Chondrocyte (in vitro differentiated cells): ENCODE measurements around the gene ZDHHC21. TPM values are rescaled to one million over a fixed set of nuclear protein-coding genes. Genes with fewer than 3 reads are reported as not detected.
A peak's percentile ranks its signal among the peaks of the same experiment; 100 is the strongest.

Experiments used
- DNase-seq: peaks from one replicate; pipeline ENCODE4 v3.0.0; 2021; ENCODE audit warnings: mixed read lengths, low spot score
- H3K27ac Mint-ChIP-seq: one replicate; pipeline ENCODE4 v1.8.0; 2021; ENCODE audit warnings: mild to moderate bottlenecking, moderate library complexity, mixed read lengths; ENCODE audit not compliant: unreplicated experiment
- H3K27me3 Mint-ChIP-seq: 2 replicates; pipeline ENCODE4 v1.8.0; 2021; ENCODE audit warnings: low read depth, mixed read lengths
- H3K36me3 Mint-ChIP-seq: 2 replicates; pipeline ENCODE4 v1.8.0; 2021; ENCODE audit warnings: low read depth, mixed read lengths
- H3K4me1 Mint-ChIP-seq: 2 replicates; pipeline ENCODE4 v1.8.0; 2021; ENCODE audit warnings: low read depth, mild to moderate bottlenecking, mixed read lengths
- H3K4me3 Mint-ChIP-seq: one replicate; pipeline ENCODE4 v1.8.0; 2021; ENCODE audit warnings: mild to moderate bottlenecking, moderate library complexity, mixed read lengths; ENCODE audit not compliant: unreplicated experiment
- H3K9me3 Mint-ChIP-seq: 2 replicates; pipeline ENCODE4 v1.8.0; 2021; ENCODE audit warnings: low read depth, mixed read lengths
- CTCF ChIP-seq: fragments of 200-600 bp; sonication (generic); IDR thresholded peaks from 2 replicates; pipeline ENCODE4 v1.5.0; 2021; ENCODE audit warnings: antibody characterized with exemption, mild to moderate bottlenecking, moderate library complexity
- total RNA-seq: library from RNA; stranded (reverse); gene quantifications from 3 replicates; pipeline ENCODE4 v1.2.1, GENCODE V29; 2021

The ZDHHC21 gene
- total RNA-seq, 1 donor from 2014 or later, result 11.4 TPM

- H3K36me3 Mint-ChIP-seq, result no peaks in the 10 kb centered on the region
- H3K27ac Mint-ChIP-seq, result no peak overlapping the region
- no peak for DNase-seq
- no peaks in the 10 kb centered on the region for H3K27me3 Mint-ChIP-seq
- H3K4me1 Mint-ChIP-seq, result no peaks in the 10 kb centered on the region
- H3K4me3 Mint-ChIP-seq, result no peak overlapping the region
- H3K9me3 Mint-ChIP-seq, result no peaks in the 10 kb centered on the region
- peak; percentile 89 for TF ChIP-seq CTCF
Measured at GRCh38 chr9:14616188-14616982, 76.8 kb downstream of the ZDHHC21 start.

GRCh38 chr9:14608540-14608939 lies 84.7 kb downstream of the ZDHHC21 start:
- Mint-ChIP-seq H3K36me3 (peaks cover 5% of the 10 kb centered on the region), H3K4me3 (no peak overlapping the region), H3K4me1 (peaks cover 10% of the 10 kb centered on the region), H3K27ac (no peak overlapping the region), H3K9me3 (peaks cover 3% of the 10 kb centered on the region), H3K27me3 (no peaks in the 10 kb centered on the region)
- no peak for DNase-seq
- TF ChIP-seq CTCF, result no peak

GRCh38 chr9:14597171-14597799 lies 95.9 kb downstream of the ZDHHC21 start:
- no peaks in the 10 kb centered on the region for H3K27me3 Mint-ChIP-seq
- H3K4me1 Mint-ChIP-seq, result no peaks in the 10 kb centered on the region
- no peak for DNase-seq
- H3K4me3 Mint-ChIP-seq, result no peak overlapping the region
- no peak for TF ChIP-seq CTCF
- H3K27ac Mint-ChIP-seq, result no peak overlapping the region
- peaks cover 41% of the 10 kb centered on the region for H3K36me3 Mint-ChIP-seq
- H3K9me3 Mint-ChIP-seq, result peaks cover 43% of the 10 kb centered on the region

- peaks cover 34% of the 10 kb centered on the region for H3K36me3 Mint-ChIP-seq
- no peak overlapping the region for H3K27ac Mint-ChIP-seq
- no peaks in the 10 kb centered on the region for H3K4me1 Mint-ChIP-seq
- no peaks in the 10 kb centered on the region for H3K27me3 Mint-ChIP-seq
- H3K9me3 Mint-ChIP-seq, result peaks cover 28% of the 10 kb centered on the region
- H3K4me3 Mint-ChIP-seq, result no peak overlapping the region
- DNase-seq, result no peak
- no peak for TF ChIP-seq CTCF
Measured at GRCh38 chr9:14593406-14593805, 99.8 kb downstream of the ZDHHC21 start.

GRCh38 chr9:14591411-14591810 lies 101.8 kb downstream of the ZDHHC21 start:
- TF ChIP-seq CTCF, result no peak
- Mint-ChIP-seq H3K36me3 (peaks cover 35% of the 10 kb centered on the region), H3K9me3 (peaks cover 28% of the 10 kb centered on the region), H3K27me3 (no peaks in the 10 kb centered on the region), H3K27ac (no peak overlapping the region), H3K4me3 (no peak overlapping the region), H3K4me1 (no peaks in the 10 kb centered on the region)
- DNase-seq, result no peak
